Loucy (cell line): ENCODE data around the gene ARX.

Experiments used
- CTCF ChIP-seq: fragments of 200-600 bp; sonication (generic); conservative IDR thresholded peaks from 2 replicates; pipeline ENCODE4 v1.5.1; 2014; ENCODE audit warnings: mild to moderate bottlenecking, antibody characterized with exemption, low read length
- EZH2phosphoT487 ChIP-seq: fragments of 200-600 bp; IDR thresholded peaks from 2 replicates; pipeline ENCODE4 v1.6.1; 2018; ENCODE audit warnings: antibody characterized with exemption, mild to moderate bottlenecking, moderate library complexity, borderline replicate concordance

GRCh38 chrX:25043192-25043591 is 27.4 kb upstream of the ARX start:
- no peak for TF ChIP-seq CTCF
- no peak for TF ChIP-seq EZH2phosphoT487
